Measurements from ENCODE around the gene CDC7. TPM values are rescaled to one million over a fixed set of nuclear protein-coding genes. Genes with fewer than 3 reads are reported as not detected.

CDC7 gene
- total and polyA plus RNA-seq, 2 experiments from 2014 or later, result 4.7 to 5.4 TPM

- Histone ChIP-seq H3K4me3 (no peak overlapping the region), H3K27ac (no peak overlapping the region), H3K9me3 (ENCODE audit: low read depth) (no peaks in the 10 kb centered on the region), H3K36me3 (no peaks in the 10 kb centered on the region), H3K27me3 (no peaks in the 10 kb centered on the region), H3K4me1 (ENCODE audit: low read depth) (peaks cover 3% of the 10 kb centered on the region)
- no peak for TF ChIP-seq CTCF (IDR thresholded peaks at IDR 0.05; ENCODE audit: low read depth, low read length)
- peak in 1 of 2 donors; percentile 52 for DNase-seq (ENCODE audit: low read depth in 1 of 2, low spot score in 1 of 2)
Measured at GRCh38 chr1:91555074-91555730, 54.6 kb downstream of the CDC7 start.

- no peaks in the 10 kb centered on the region for H3K27me3 ChIP-seq
- peak in 1 of 2 donors; percentile 84 for DNase-seq (ENCODE audit: low read depth in 1 of 2, low spot score in 1 of 2)
- no peaks in the 10 kb centered on the region for H3K9me3 ChIP-seq (ENCODE audit: low read depth)
- no peak overlapping the region for H3K27ac ChIP-seq
- no peak overlapping the region for H3K4me3 ChIP-seq
- no peaks in the 10 kb centered on the region for H3K36me3 ChIP-seq
- H3K4me1 ChIP-seq (ENCODE audit: low read depth), result peaks cover 3% of the 10 kb centered on the region
- no peak for TF ChIP-seq CTCF (IDR thresholded peaks at IDR 0.05; ENCODE audit: low read depth, low read length)
Measured at GRCh38 chr1:91555821-91556531, 55.3 kb downstream of the CDC7 start.

GRCh38 chr1:91556556-91556955, 55.9 kb downstream of the CDC7 start:
- H3K27me3 ChIP-seq, result no peaks in the 10 kb centered on the region
- no peaks in the 10 kb centered on the region for H3K9me3 ChIP-seq (ENCODE audit: low read depth)
- TF ChIP-seq CTCF (IDR thresholded peaks at IDR 0.05; ENCODE audit: low read depth, low read length), result no peak
- no peak overlapping the region for H3K27ac ChIP-seq
- H3K4me1 ChIP-seq (ENCODE audit: low read depth), result peaks cover 3% of the 10 kb centered on the region
- no peak for DNase-seq (ENCODE audit: low read depth in 1 of 2, low spot score in 1 of 2)
- no peak overlapping the region for H3K4me3 ChIP-seq
- no peaks in the 10 kb centered on the region for H3K36me3 ChIP-seq

GRCh38 chr1:91557039-91557690, 56.5 kb downstream of the CDC7 start:
- H3K4me3 ChIP-seq, result no peak overlapping the region
- no peaks in the 10 kb centered on the region for H3K9me3 ChIP-seq (ENCODE audit: low read depth)
- H3K4me1 ChIP-seq (ENCODE audit: low read depth), result peaks cover 3% of the 10 kb centered on the region
- DNase-seq (ENCODE audit: low read depth in 1 of 2, low spot score in 1 of 2), result peak in 1 of 2 donors; percentile 67
- H3K27ac ChIP-seq, result no peak overlapping the region
- TF ChIP-seq CTCF (IDR thresholded peaks at IDR 0.05; ENCODE audit: low read depth, low read length), result no peak
- H3K27me3 ChIP-seq, result no peaks in the 10 kb centered on the region
- no peaks in the 10 kb centered on the region for H3K36me3 ChIP-seq

- DNase-seq (ENCODE audit: low read depth in 1 of 2, low spot score in 1 of 2), result no peak
- TF ChIP-seq CTCF (IDR thresholded peaks at IDR 0.05; ENCODE audit: low read depth, low read length), result no peak
- Histone ChIP-seq H3K27me3 (no peaks in the 10 kb centered on the region), H3K4me3 (no peak overlapping the region), H3K36me3 (no peaks in the 10 kb centered on the region), H3K27ac (no peak overlapping the region), H3K4me1 (ENCODE audit: low read depth) (peaks cover 3% of the 10 kb centered on the region), H3K9me3 (ENCODE audit: low read depth) (no peaks in the 10 kb centered on the region)
Measured at GRCh38 chr1:91557826-91558225, 57.2 kb downstream of the CDC7 start.

Data from cardiac muscle cell (in vitro differentiated cells and primary cell).